Stimulated activated CD4-positive, alpha-beta T cell treated with anti-CD3 and anti-CD28 coated beads, TNF-alpha, amount 100 ng/mL, for 24 hours (primary cell): ENCODE results near the gene CCDC17.
A peak's percentile ranks its signal among the peaks of the same experiment; 100 is the strongest.

Experiments
- DNase-seq, 3 experiments: peaks; one replicate each; pipeline ENCODE4 v3.0.0-alpha.2; 2020; ENCODE audit warnings: low read depth in 3 of 3

CCDC17 gene

DNA sequence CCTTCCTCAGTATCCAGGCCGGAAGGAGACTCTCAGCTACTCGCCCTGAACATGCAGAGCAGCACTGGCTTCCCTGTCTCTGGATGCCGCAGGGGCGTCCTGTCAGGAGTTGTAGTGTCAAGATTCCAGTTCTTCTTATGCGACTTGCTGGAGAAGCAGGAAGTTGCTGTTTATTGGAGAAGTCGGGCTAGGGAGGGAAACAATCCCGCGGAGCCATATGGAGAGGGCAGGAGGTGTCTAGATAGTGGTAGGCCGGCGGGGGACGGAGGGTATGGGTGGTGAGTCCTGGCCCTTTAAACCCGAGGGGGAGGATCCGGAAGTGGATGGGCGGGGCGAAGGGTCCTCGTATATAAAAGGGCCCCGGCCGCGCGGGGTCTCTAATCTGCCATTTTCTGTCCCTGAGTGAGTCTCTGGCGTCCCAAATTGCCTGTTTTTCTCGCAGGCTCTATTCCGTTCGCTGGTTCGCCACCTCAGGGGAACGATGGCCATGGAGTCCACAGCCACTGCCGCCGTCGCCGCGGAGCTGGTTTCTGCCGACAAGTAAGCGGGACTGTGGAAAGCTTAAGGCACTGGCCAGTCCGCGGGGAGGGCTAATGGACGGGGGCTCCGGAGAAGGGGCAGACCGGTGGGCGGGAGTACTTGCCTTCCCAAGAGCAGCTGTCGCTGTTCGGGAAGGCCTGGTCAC lies 40.0 kb downstream of the CCDC17 start, which contains the start of gene NASP:
Gene NASP (plus strand): TSS at position 376 of the 685 bp plus-strand sequence. CDS start 106 bp downstream, at position 482.
- DNase-seq, result peak; percentile 89 to 92 (median 91)

DNA sequence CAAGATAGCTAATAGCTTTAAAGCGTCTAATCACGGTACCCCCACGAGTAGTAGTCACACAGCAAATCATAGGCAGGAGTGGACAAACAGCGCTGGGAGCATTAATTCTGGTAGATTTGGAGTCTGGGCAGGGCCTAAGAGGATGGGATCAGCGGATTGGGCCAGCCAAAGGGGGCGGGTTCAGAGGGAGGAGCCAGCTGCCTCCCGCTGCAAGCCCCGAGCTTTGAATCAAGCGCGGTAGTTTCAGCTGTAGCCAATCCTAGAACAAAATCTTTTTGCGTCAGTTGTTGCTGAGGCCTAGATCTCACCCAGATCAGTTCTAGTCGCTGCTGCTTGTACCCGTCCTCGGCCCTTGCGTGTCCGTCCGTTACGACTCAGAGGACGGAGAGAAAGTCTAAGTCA lies 40.6 kb downstream of the CCDC17 start:
- DNase-seq, result peak; percentile 82 to 94 (median 90)

DNA sequence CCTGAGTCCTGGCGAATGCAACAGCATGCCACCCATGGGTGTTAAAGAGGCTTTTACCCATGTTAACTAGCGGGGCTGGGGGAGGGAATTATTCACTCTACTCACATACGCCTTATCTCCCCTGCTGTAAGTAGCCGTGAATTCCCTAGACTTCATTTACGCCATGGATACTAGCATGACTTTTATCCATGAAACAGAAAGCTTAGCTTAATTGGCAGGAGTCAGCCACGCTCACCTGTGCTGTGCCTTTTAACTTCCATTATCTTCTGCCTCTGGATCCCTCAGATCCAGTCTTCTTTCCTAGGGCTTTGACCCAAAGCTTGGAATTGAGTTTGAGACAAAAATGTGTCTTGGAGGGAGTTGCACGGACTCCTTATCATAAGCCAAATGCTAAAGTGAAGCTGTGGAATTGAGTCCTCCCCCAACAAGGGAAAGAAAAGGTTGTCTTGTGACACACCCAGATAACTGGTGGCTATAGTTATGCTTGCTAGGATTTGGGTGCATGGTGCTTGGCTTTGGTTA lies 49.7 kb downstream of the CCDC17 start:
- no peak for DNase-seq

DNA sequence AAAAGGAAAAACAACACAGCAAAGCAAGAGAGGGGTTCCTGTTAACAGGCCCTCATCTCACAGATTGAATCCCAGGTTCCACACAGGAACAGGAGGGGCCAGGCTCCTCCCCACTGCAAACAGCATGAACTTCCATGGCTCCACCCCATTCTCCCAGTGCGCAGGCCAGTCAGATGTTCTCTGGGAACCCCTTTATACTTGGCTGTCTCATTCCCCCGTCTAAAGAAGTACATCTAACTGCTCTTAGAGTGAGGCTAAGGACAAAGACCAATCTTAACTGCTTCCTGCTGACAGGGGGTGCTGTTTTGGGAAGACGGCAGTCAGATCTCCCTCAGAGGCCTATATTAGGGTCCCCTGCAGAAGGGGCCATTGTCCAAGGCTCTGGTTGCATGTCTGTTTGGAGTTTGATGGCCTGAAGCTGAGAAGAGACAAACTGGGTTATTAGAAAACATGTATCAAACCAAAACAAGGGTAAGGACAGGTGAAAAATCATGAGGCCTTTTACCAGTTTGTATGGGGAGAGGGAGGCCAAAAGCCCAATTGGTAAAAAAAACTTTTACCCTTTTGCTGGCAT lies 50.5 kb downstream of the CCDC17 start:
- no peak for DNase-seq

DNA sequence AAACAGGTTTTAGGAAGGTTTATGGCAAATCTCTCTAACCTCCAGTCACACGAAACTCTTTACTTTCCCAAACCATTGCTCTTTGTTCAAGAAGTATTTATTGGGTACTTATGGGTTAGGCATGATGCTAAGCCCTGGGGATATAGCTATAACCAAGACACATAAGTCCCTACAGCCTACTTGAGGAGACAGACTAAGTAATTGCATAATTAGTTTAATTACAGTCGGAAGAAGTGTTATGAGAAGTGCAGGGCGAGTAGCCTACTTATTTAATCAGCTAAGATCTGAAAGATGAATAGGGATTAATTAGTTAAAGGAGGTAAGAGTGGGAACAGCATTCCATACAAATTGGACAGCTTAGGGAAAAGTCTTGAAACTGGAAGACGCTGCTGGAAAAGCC lies 53.2 kb downstream of the CCDC17 start:
- no peak for DNase-seq
